Panc1 (cell line): ENCODE data around the gene ATCAY.
"Not testable (repeated sequence)": the region's sequence is repeated elsewhere in the genome, so short reads cannot be mapped to it uniquely, and the experiment has no call there.

Source experiments
- POLR2AphosphoS5 ChIP-seq: IDR thresholded peaks from 2 replicates; pipeline ENCODE4 v1.6.1; 2012; ENCODE audit warnings: mild to moderate bottlenecking, low read depth, low read length, moderate library complexity
- SIN3A ChIP-seq: IDR thresholded peaks from 2 replicates; pipeline ENCODE4 v1.6.1; 2012; ENCODE audit warnings: low read depth, mild to moderate bottlenecking, low read length, moderate library complexity, borderline replicate concordance; ENCODE audit not compliant: insufficient read depth
- TCF7L2 ChIP-seq: IDR thresholded peaks from 2 replicates; pipeline ENCODE4 v1.6.1; 2011; ENCODE audit warnings: mild to moderate bottlenecking, low read depth, low read length, inconsistent platforms
- TF ChIP-seq, protein P1 (sequence below): fragments of 450-650 bp; IDR thresholded peaks from 2 replicates; pipeline ENCODE4 v1.5.1; 2017; ENCODE audit warnings: mild to moderate bottlenecking
- TF ChIP-seq, protein P2 (sequence below), 2 experiments: IDR thresholded peaks; 2 replicates each; pipeline ENCODE4 v1.6.1; 2011 to 2012; ENCODE audit warnings: low read depth in 2 of 2, control low read depth in 1 of 2, low read length in 1 of 2, mild to moderate bottlenecking in 1 of 2, moderate library complexity in 1 of 2; ENCODE audit not compliant: insufficient read depth in 1 of 2

DNA sequence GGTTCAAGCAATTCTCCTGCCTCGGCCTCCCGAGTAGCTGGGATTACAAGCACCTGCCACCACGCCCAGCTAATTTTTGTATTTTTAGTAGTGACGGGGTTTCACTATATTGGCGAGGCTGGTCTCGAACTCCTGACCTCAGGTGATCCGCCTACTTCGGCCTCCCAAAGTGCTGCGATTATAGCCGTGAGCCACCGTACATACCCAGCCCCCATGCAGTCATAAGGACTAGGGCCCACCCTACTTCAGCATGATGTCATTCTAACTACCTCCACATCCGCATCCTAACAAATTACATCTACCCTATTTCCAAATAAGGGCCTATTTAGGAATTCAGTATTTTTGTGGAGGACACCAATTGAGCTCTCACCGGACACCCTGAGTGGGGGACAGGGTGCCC, 74.8 kb downstream of the ATCAY start:
- TF ChIP-seq, protein P1, sequence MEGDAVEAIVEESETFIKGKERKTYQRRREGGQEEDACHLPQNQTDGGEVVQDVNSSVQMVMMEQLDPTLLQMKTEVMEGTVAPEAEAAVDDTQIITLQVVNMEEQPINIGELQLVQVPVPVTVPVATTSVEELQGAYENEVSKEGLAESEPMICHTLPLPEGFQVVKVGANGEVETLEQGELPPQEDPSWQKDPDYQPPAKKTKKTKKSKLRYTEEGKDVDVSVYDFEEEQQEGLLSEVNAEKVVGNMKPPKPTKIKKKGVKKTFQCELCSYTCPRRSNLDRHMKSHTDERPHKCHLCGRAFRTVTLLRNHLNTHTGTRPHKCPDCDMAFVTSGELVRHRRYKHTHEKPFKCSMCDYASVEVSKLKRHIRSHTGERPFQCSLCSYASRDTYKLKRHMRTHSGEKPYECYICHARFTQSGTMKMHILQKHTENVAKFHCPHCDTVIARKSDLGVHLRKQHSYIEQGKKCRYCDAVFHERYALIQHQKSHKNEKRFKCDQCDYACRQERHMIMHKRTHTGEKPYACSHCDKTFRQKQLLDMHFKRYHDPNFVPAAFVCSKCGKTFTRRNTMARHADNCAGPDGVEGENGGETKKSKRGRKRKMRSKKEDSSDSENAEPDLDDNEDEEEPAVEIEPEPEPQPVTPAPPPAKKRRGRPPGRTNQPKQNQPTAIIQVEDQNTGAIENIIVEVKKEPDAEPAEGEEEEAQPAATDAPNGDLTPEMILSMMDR: not testable (repeated sequence)
- TF ChIP-seq SIN3A, TCF7L2, POLR2AphosphoS5: not testable (repeated sequence)
- TF ChIP-seq, protein P2, sequence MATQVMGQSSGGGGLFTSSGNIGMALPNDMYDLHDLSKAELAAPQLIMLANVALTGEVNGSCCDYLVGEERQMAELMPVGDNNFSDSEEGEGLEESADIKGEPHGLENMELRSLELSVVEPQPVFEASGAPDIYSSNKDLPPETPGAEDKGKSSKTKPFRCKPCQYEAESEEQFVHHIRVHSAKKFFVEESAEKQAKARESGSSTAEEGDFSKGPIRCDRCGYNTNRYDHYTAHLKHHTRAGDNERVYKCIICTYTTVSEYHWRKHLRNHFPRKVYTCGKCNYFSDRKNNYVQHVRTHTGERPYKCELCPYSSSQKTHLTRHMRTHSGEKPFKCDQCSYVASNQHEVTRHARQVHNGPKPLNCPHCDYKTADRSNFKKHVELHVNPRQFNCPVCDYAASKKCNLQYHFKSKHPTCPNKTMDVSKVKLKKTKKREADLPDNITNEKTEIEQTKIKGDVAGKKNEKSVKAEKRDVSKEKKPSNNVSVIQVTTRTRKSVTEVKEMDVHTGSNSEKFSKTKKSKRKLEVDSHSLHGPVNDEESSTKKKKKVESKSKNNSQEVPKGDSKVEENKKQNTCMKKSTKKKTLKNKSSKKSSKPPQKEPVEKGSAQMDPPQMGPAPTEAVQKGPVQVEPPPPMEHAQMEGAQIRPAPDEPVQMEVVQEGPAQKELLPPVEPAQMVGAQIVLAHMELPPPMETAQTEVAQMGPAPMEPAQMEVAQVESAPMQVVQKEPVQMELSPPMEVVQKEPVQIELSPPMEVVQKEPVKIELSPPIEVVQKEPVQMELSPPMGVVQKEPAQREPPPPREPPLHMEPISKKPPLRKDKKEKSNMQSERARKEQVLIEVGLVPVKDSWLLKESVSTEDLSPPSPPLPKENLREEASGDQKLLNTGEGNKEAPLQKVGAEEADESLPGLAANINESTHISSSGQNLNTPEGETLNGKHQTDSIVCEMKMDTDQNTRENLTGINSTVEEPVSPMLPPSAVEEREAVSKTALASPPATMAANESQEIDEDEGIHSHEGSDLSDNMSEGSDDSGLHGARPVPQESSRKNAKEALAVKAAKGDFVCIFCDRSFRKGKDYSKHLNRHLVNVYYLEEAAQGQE (IDR thresholded peaks at IDR 0.05; ENCODE audit: insufficient read depth in 1 of 2, low read depth in 2 of 2, low read length in 1 of 2): not testable (repeated sequence)
